ENCODE results near the gene CYTH3. TPM values are rescaled to one million over a fixed set of nuclear protein-coding genes. Genes with fewer than 3 reads are reported as not detected.

The CYTH3 gene
- total and polyA plus RNA-seq, 2 of the 13 experiments (the other 11 are each of a cell fraction or from before 2014, with no cell fraction given) = 3.1 to 3.8 TPM

GRCh38 chr7:6237011-6237410 is 35.4 kb downstream of the CYTH3 start:
- no peak for TF ChIP-seq ZNF841 (CRISPR knock-in tag; IDR thresholded peaks at IDR 0.05; ENCODE audit: borderline replicate concordance)
- no peak for TF ChIP-seq CBX1 (IDR thresholded peaks at IDR 0.05; ENCODE audit: low read depth)
- TF ChIP-seq ZNF331 (CRISPR knock-in tag; IDR thresholded peaks at IDR 0.05) = no peak
- no peak for TF ChIP-seq ZNF7 (CRISPR knock-in tag; IDR thresholded peaks at IDR 0.05)
- TF ChIP-seq PCBP2 (optimal IDR thresholded peaks at IDR 0.05; ENCODE audit: low read depth, low read length, poor library complexity, severe bottlenecking) = no peak
- no peak for TF ChIP-seq KAT2B (IDR thresholded peaks at IDR 0.05; ENCODE audit: borderline replicate concordance, low read depth, low read length)
- no peak for TF ChIP-seq FIP1L1 (IDR thresholded peaks at IDR 0.05; ENCODE audit: borderline replicate concordance, insufficient read depth, low read depth, low read length)
- no peak for TF ChIP-seq ERF (CRISPR knock-in tag; IDR thresholded peaks at IDR 0.05)
- no peak for TF ChIP-seq SOX6 (IDR thresholded peaks at IDR 0.05)
- TF ChIP-seq SOX6 (CRISPR knock-in tag; IDR thresholded peaks at IDR 0.05) = no peak
- TF ChIP-seq ZFP62 (CRISPR knock-in tag; IDR thresholded peaks at IDR 0.05) = no peak
- no peak for TF ChIP-seq ONECUT2 (CRISPR knock-in tag; IDR thresholded peaks at IDR 0.05)
- TF ChIP-seq RFX1 (IDR thresholded peaks at IDR 0.05) = no peak
- TF ChIP-seq PAWR (CRISPR knock-in tag; IDR thresholded peaks at IDR 0.05; ENCODE audit: borderline replicate concordance) = no peak
- TF ChIP-seq, protein P1, sequence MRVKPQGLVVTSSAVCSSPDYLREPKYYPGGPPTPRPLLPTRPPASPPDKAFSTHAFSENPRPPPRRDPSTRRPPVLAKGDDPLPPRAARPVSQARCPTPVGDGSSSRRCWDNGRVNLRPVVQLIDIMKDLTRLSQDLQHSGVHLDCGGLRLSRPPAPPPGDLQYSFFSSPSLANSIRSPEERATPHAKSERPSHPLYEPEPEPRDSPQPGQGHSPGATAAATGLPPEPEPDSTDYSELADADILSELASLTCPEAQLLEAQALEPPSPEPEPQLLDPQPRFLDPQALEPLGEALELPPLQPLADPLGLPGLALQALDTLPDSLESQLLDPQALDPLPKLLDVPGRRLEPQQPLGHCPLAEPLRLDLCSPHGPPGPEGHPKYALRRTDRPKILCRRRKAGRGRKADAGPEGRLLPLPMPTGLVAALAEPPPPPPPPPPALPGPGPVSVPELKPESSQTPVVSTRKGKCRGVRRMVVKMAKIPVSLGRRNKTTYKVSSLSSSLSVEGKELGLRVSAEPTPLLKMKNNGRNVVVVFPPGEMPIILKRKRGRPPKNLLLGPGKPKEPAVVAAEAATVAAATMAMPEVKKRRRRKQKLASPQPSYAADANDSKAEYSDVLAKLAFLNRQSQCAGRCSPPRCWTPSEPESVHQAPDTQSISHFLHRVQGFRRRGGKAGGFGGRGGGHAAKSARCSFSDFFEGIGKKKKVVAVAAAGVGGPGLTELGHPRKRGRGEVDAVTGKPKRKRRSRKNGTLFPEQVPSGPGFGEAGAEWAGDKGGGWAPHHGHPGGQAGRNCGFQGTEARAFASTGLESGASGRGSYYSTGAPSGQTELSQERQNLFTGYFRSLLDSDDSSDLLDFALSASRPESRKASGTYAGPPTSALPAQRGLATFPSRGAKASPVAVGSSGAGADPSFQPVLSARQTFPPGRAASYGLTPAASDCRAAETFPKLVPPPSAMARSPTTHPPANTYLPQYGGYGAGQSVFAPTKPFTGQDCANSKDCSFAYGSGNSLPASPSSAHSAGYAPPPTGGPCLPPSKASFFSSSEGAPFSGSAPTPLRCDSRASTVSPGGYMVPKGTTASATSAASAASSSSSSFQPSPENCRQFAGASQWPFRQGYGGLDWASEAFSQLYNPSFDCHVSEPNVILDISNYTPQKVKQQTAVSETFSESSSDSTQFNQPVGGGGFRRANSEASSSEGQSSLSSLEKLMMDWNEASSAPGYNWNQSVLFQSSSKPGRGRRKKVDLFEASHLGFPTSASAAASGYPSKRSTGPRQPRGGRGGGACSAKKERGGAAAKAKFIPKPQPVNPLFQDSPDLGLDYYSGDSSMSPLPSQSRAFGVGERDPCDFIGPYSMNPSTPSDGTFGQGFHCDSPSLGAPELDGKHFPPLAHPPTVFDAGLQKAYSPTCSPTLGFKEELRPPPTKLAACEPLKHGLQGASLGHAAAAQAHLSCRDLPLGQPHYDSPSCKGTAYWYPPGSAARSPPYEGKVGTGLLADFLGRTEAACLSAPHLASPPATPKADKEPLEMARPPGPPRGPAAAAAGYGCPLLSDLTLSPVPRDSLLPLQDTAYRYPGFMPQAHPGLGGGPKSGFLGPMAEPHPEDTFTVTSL (CRISPR knock-in tag; IDR thresholded peaks at IDR 0.05; ENCODE audit: borderline replicate concordance) = no peak
- TF ChIP-seq SP5 (CRISPR knock-in tag; IDR thresholded peaks at IDR 0.05; ENCODE audit: borderline replicate concordance, low read depth) = no peak
- TF ChIP-seq IRF2 (CRISPR knock-in tag; IDR thresholded peaks at IDR 0.05) = no peak
- no peak for TF ChIP-seq ZIK1 (CRISPR knock-in tag; IDR thresholded peaks at IDR 0.05; ENCODE audit: borderline replicate concordance, low read depth)
- no peak for TF ChIP-seq FOXK2 (IDR thresholded peaks at IDR 0.05)
- H3K27me3 ChIP-seq (ENCODE audit: control insufficient read depth in 1 of 2, insufficient read depth in 2 of 2, low read length in 2 of 2) = peaks cover 5 to 74% of the 10 kb centered on the region in 2 experiments
- DNase-seq (ENCODE audit: low spot score) (no peak), ATAC-seq (no peak), FAIRE-seq (no peak)
- no peak overlapping the region for H3K4me3 ChIP-seq (replicated peaks in 1 of 3; ENCODE audit: insufficient read depth in 1 of 3, low read depth in 2 of 3, low read length in 3 of 3)
- intact Hi-C loops (cut with micrococcal nuclease; ENCODE audit: unreplicated experiment) = no loop called here
- H3K27ac ChIP-seq (ENCODE audit: extremely low read length, insufficient read depth, low read length) = no peak overlapping the region
- ChIA-PET POLR2A (no interaction called here), CTCF (ENCODE audit: low intra/inter-chr PET ratio, low total read pairs) (no interaction called here)
- H4K20me1 ChIP-seq (ENCODE audit: insufficient read depth, low read length) = peaks cover 34% of the 10 kb centered on the region
- peaks cover 9% of the 10 kb centered on the region; the same call in 1 of the 2 replicates for H3K4me1 ChIP-seq (ENCODE audit: insufficient read depth, low read length)
- H3K9ac ChIP-seq (ENCODE audit: insufficient read depth, low read depth, low read length) = no peak overlapping the region
- no peaks in the 10 kb centered on the region for H3K79me2 ChIP-seq (ENCODE audit: insufficient read depth, low read length)
- H3K4me2 ChIP-seq (ENCODE audit: low read depth, low read length) = no peak overlapping the region
- H3K36me3 ChIP-seq (replicated peaks in 1 of 2; ENCODE audit: control insufficient read depth in 1 of 2, insufficient read depth in 2 of 2, low read length in 2 of 2) = no peaks in the 10 kb centered on the region
- in situ Hi-C loops (cut with HindIII; ENCODE audit: extremely low pct_ligation_motif_present, low pct_unique_long_range_greater_than_20kb) = no loop called here
- no TSS peak for BruUV-seq (replicated peaks)
- H2AFZ ChIP-seq (ENCODE audit: low read length) = no peak overlapping the region
- 40% methylated on average over 7 of the region's 7 CpGs for WGBS (ENCODE audit: low lambda C conversion rate)
- no peaks in the 10 kb centered on the region for H3K9me3 ChIP-seq (ENCODE audit: low read length)
